K562 (cell line): ENCODE results near the gene HCAR2. TPM values are rescaled to one million over a fixed set of nuclear protein-coding genes. Genes with fewer than 3 reads are reported as not detected.
A peak's percentile ranks its signal among the peaks of the same experiment; 100 is the strongest.

Experiments
- ARID1B ChIP-seq: fragments of 450-650 bp; IDR thresholded peaks from 2 replicates; pipeline ENCODE4 v1.6.1; 2016; ENCODE audit warnings: antibody characterized with exemption, mild to moderate bottlenecking, inconsistent platforms
- ARID2 ChIP-seq: fragments of 450-650 bp; IDR thresholded peaks from 2 replicates; pipeline ENCODE4 v1.6.1; 2017; ENCODE audit warnings: antibody characterized with exemption, mild to moderate bottlenecking
- ETV5 ChIP-seq: sonication (generic); formaldehyde crosslinking; IDR thresholded peaks from 2 replicates; pipeline ENCODE4 v1.4.0; 2020; ENCODE audit warnings: low read depth, mild to moderate bottlenecking, missing genetic modification reagents
- FOXP1 ChIP-seq: sonication (generic); formaldehyde crosslinking; IDR thresholded peaks from 2 replicates; pipeline ENCODE4 v1.8.0; 2022; ENCODE audit warnings: mild to moderate bottlenecking, missing genetic modification reagents
- MAZ ChIP-seq, 2 experiments: fragments of 450-650 bp in 1 of 2; sonication (generic) in 1 of 2; formaldehyde crosslinking; IDR thresholded peaks in 1 of 2; conservative IDR thresholded peaks in 1 of 2; 2 replicates each; pipeline versions ENCODE4 v1.4.0 to v1.5.0; 2020; ENCODE audit warnings: mild to moderate bottlenecking in 1 of 2, missing genetic modification reagents in 1 of 2
- NCOA2 ChIP-seq, 2 experiments: fragments of 450-650 bp; IDR thresholded peaks; 2 replicates each; pipeline ENCODE4 v1.6.1; 2018; ENCODE audit warnings: mild to moderate bottlenecking in 2 of 2, moderate library complexity in 1 of 2; ENCODE audit not compliant: partially characterized antibody in 2 of 2
- NFRKB ChIP-seq: fragments of 450-650 bp; IDR thresholded peaks from 2 replicates; pipeline ENCODE4 v1.6.1; 2016; ENCODE audit warnings: low read depth
- NR2C2 ChIP-seq, 2 experiments: fragments of 200-800 bp in 1 of 2; sonication (Bioruptor generic) in 1 of 2; sonication (generic) in 1 of 2; formaldehyde crosslinking in 1 of 2; IDR thresholded peaks; 2 replicates each; pipeline versions ENCODE4 v1.6.1 to v1.8.0; 2016 to 2022; ENCODE audit warnings: mild to moderate bottlenecking in 1 of 2, missing compliant biosample characterization in 1 of 2, missing genetic modification characterization in 1 of 2, missing genetic modification reagents in 1 of 2
- PCBP1 ChIP-seq: fragments of 200-400 bp; formaldehyde crosslinking; IDR thresholded peaks from 2 replicates; pipeline ENCODE4 v1.6.1; 2018; ENCODE audit warnings: mild to moderate bottlenecking, low read depth, low read length; ENCODE audit not compliant: poor library complexity, severe bottlenecking
- POLR2B ChIP-seq: fragments of 450-650 bp; IDR thresholded peaks from 2 replicates; pipeline ENCODE4 v1.6.1; 2018; ENCODE audit warnings: low read depth; ENCODE audit not compliant: partially characterized antibody
- SIN3A ChIP-seq, 2 experiments: fragments of 150-350 bp in 1 of 2; IDR thresholded peaks; 2 replicates each; pipeline ENCODE4 v1.6.1; 2011 to 2016; ENCODE audit warnings: borderline replicate concordance in 2 of 2, low read depth in 2 of 2, low read length in 2 of 2, mild to moderate bottlenecking in 2 of 2, moderate library complexity in 2 of 2; ENCODE audit not compliant: control insufficient read depth in 1 of 2
- SMARCA4 ChIP-seq: fragments of 450-650 bp; IDR thresholded peaks from 2 replicates; pipeline ENCODE4 v1.6.1; 2016
- TAF7 ChIP-seq: fragments of 450-650 bp; IDR thresholded peaks from 2 replicates; pipeline ENCODE4 v1.6.1; 2016; ENCODE audit warnings: missing genetic modification characterization, missing compliant biosample characterization
- TRIM28 ChIP-seq: fragments of 450-650 bp; IDR thresholded peaks from 2 replicates; pipeline ENCODE4 v1.6.1; 2017
- ZFX ChIP-seq: sonication (generic); formaldehyde crosslinking; IDR thresholded peaks from 2 replicates; pipeline ENCODE4 v1.8.0; 2022; ENCODE audit warnings: mild to moderate bottlenecking, missing genetic modification reagents, moderate library complexity
- ZNF76 ChIP-seq: fragments of 250-450 bp; sonication (Bioruptor Pico); IDR thresholded peaks from 2 replicates; pipeline ENCODE4 v1.4.0; 2020; ENCODE audit warnings: mild to moderate bottlenecking, moderate library complexity, borderline replicate concordance
- polyA plus RNA-seq, 8 experiments: library from polyadenylated mRNA; depleted of rRNA in 4 of 8; stranded (reverse) in 5 of 8; unstranded in 3 of 8; fragments of >200 nt; fragmentation: Nextera tagmentation in 2 of 8; fragmentation: Illumina TruSeq in 1 of 8; extraction: Ambion mirVana in 2 of 8; extraction: Trizol in 1 of 8; gene quantifications; 2 replicates each; pipeline versions ENCODE4 v1.2.1 to v1.2.3, GENCODE V29; 2011 to 2014; ENCODE audit warnings: inconsistent platforms in 1 of 8, missing spikeins in 1 of 8
- total RNA-seq, 7 experiments: library from RNA; depleted of rRNA in 6 of 7; stranded (reverse); fragments of >200 nt in 6 of 7; fragmentation: Illumina TruSeq in 2 of 7; extraction: Trizol in 2 of 7; gene quantifications; 2 replicates each; pipeline versions ENCODE4 v1.2.1 to v1.2.3, GENCODE V29; 2011 to 2021; ENCODE audit warnings: low replicate concordance in 1 of 7
- TF ChIP-seq, protein P1 (sequence below): fragments of 450-650 bp; formaldehyde crosslinking; IDR thresholded peaks from 2 replicates; pipeline ENCODE4 v1.4.0; 2020; ENCODE audit warnings: mild to moderate bottlenecking, mixed read lengths
- TF ChIP-seq, protein P2 (sequence below): fragments of 450-650 bp; IDR thresholded peaks from 2 replicates; pipeline ENCODE4 v1.6.1; 2016; ENCODE audit warnings: borderline replicate concordance
- TF ChIP-seq, protein P3 (sequence below): sonication (generic); formaldehyde crosslinking; IDR thresholded peaks from 2 replicates; pipeline ENCODE4 v1.8.0; 2023; ENCODE audit warnings: mild to moderate bottlenecking, missing genetic modification reagents
- TF ChIP-seq, protein P4 (sequence below): sonication (generic); formaldehyde crosslinking; IDR thresholded peaks from 2 replicates; pipeline ENCODE4 v1.8.1; 2023; ENCODE audit warnings: mild to moderate bottlenecking, missing genetic modification reagents, moderate library complexity

Gene HCAR2
- total and polyA plus RNA-seq, 9 of the 15 experiments (the other 6 are each of a cell fraction or from before 2014, with no cell fraction given) = not detected

DNA sequence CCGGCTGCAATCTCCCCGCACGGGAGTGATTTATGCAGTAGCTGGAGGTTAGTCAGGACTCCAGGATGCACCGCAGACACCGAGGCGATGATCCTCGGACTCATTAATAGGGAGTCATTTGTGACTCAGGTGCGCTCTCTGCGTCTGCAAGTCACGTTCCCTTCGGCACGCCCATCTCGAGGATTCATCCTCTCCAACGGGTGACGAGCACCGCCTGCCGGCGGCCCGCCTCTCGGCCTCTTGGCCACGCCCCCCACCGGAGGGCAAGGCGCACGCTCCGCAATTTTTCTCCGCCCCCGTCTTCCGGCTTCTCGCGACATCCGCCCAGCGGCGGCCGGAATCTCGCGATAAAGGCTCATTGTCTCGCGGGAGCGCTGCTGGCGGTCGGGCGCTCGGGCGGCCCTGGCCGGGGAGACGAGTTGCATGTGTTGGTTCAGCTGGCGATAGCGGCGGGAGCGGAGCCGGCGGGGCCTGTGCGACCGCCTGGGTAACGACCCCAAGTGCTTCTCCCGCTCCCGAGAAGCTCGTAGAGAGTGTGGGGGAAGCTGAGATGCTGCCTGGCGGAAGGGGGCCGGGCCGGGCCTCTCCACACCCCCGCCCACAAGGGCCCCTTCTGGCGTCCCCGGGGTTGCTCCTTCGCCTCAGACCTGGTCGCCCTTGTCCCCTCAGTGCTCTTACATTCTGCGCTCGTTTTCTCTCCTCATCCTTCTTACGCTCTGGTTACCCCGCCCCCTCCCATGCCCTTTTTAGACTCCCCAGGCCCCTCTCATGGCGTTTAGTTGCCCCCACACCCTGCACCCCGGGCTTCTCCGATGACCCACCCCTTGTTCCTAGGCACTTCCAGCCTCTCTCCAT is 49.5 kb upstream of the HCAR2 start, which contains the start of gene DENR (continued):
- TF ChIP-seq MAZ (CRISPR knock-in tag; conservative IDR thresholded peaks at IDR 0.05 in 1 of 2, IDR thresholded peaks at IDR 0.05 in 1 of 2) (peak; percentile 85 to 94), TAF7 (tag) (peak; percentile 82), NFRKB (no peak), POLR2B (peak; percentile 92), ZFX (peak; percentile 99), SMARCA4 (0 out of 2 replicates have a peak, but pooled peaks have one; percentile 27), ARID1B (peak; percentile 23; the same call in 1 of the 2 replicates), FOXP1 (CRISPR knock-in tag) (peak; percentile 68; the same call in 1 of the 2 replicates), ARID2 (peak; percentile 86; the same call in 1 of the 2 replicates), ZNF76 (CRISPR knock-in tag) (no peak), TRIM28 (peak; percentile 82; the same call in 1 of the 2 replicates), NCOA2 (IDR thresholded peaks at IDR 0.05; ENCODE audit: partially characterized antibody in 2 of 2) (no peak), ETV5 (peak; percentile 70; the same call in 1 of the 2 replicates), SIN3A (IDR thresholded peaks at IDR 0.05; ENCODE audit: borderline replicate concordance in 2 of 2, control insufficient read depth in 1 of 2, low read depth in 2 of 2, low read length in 2 of 2) (peak; percentile 91 to 99; a peak in 3 of 4 replicates), PCBP1 (no peak), NR2C2 (CRISPR knock-in tag; IDR thresholded peaks at IDR 0.05) (no peak), NR2C2 (tag; IDR thresholded peaks at IDR 0.05) (peak; percentile 38; the same call in 1 of the 2 replicates)
- TF ChIP-seq, protein P1, sequence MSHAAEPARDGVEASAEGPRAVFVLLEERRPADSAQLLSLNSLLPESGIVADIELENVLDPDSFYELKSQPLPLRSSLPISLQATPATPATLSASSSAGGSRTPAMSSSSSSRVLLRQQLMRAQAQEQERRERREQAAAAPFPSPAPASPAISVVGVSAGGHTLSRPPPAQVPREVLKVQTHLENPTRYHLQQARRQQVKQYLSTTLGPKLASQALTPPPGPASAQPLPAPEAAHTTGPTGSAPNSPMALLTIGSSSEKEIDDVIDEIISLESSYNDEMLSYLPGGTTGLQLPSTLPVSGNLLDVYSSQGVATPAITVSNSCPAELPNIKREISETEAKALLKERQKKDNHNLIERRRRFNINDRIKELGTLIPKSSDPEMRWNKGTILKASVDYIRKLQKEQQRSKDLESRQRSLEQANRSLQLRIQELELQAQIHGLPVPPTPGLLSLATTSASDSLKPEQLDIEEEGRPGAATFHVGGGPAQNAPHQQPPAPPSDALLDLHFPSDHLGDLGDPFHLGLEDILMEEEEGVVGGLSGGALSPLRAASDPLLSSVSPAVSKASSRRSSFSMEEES (CRISPR knock-in tag) = 0 out of 2 replicates have a peak, but pooled peaks have one; percentile 1
- TF ChIP-seq, protein P2, sequence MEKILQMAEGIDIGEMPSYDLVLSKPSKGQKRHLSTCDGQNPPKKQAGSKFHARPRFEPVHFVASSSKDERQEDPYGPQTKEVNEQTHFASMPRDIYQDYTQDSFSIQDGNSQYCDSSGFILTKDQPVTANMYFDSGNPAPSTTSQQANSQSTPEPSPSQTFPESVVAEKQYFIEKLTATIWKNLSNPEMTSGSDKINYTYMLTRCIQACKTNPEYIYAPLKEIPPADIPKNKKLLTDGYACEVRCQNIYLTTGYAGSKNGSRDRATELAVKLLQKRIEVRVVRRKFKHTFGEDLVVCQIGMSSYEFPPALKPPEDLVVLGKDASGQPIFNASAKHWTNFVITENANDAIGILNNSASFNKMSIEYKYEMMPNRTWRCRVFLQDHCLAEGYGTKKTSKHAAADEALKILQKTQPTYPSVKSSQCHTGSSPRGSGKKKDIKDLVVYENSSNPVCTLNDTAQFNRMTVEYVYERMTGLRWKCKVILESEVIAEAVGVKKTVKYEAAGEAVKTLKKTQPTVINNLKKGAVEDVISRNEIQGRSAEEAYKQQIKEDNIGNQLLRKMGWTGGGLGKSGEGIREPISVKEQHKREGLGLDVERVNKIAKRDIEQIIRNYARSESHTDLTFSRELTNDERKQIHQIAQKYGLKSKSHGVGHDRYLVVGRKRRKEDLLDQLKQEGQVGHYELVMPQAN = peak; percentile 76
- TF ChIP-seq, protein P3, sequence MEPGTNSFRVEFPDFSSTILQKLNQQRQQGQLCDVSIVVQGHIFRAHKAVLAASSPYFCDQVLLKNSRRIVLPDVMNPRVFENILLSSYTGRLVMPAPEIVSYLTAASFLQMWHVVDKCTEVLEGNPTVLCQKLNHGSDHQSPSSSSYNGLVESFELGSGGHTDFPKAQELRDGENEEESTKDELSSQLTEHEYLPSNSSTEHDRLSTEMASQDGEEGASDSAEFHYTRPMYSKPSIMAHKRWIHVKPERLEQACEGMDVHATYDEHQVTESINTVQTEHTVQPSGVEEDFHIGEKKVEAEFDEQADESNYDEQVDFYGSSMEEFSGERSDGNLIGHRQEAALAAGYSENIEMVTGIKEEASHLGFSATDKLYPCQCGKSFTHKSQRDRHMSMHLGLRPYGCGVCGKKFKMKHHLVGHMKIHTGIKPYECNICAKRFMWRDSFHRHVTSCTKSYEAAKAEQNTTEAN = no peak
- TF ChIP-seq, protein P4, sequence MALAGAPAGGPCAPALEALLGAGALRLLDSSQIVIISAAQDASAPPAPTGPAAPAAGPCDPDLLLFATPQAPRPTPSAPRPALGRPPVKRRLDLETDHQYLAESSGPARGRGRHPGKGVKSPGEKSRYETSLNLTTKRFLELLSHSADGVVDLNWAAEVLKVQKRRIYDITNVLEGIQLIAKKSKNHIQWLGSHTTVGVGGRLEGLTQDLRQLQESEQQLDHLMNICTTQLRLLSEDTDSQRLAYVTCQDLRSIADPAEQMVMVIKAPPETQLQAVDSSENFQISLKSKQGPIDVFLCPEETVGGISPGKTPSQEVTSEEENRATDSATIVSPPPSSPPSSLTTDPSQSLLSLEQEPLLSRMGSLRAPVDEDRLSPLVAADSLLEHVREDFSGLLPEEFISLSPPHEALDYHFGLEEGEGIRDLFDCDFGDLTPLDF (CRISPR knock-in tag) = peak; percentile 67; the same call in 1 of the 2 replicates
